Transverse colon (tissue), 4 donors: ENCODE data around the gene SEMA3F. TPM values are rescaled to one million over a fixed set of nuclear protein-coding genes. Genes with fewer than 3 reads are reported as not detected.

Experiments used
- DNase-seq: peaks from one replicate; pipeline ENCODE4 v3.0.0-alpha.2; 2019
- H3K27ac ChIP-seq, 4 donors: fragments of 200-600 bp; sonication (generic); 2 replicates each; pipeline ENCODE4 v1.5.1; 2016 to 2018; ENCODE audit warnings: inconsistent platforms in 4 of 4
- H3K27me3 ChIP-seq: fragments of 200-600 bp; sonication (generic); 2 replicates; pipeline ENCODE4 v1.5.1; 2017; ENCODE audit warnings: inconsistent platforms
- H3K36me3 ChIP-seq, 4 donors: fragments of 200-600 bp; sonication (generic); 2 replicates each; pipeline ENCODE4 v1.5.1; 2017 to 2019; ENCODE audit warnings: inconsistent platforms in 4 of 4
- H3K4me1 ChIP-seq, 4 donors: fragments of 200-600 bp; sonication (generic); 2 replicates each; pipeline ENCODE4 v1.5.1; 2017 to 2020; ENCODE audit warnings: inconsistent platforms in 4 of 4
- H3K4me3 ChIP-seq, 4 donors: fragments of 200-600 bp; sonication (generic); 1 replicate in 1 of 4; 2 replicates in 3 of 4; pipeline versions ENCODE4 v1.5.1 to v1.6.1; 2017 to 2019; ENCODE audit warnings: inconsistent platforms in 4 of 4
- H3K9me3 ChIP-seq, 2 donors: fragments of 200-600 bp; sonication (generic); 2 replicates each; pipeline ENCODE4 v1.5.1; 2017 to 2019; ENCODE audit warnings: inconsistent platforms in 2 of 2
- CTCF ChIP-seq, 5 experiments: fragments of 200-600 bp in 3 of 5; fragments of 450-650 bp in 2 of 5; sonication (generic) in 3 of 5; IDR thresholded peaks; 1 replicate in 2 of 5; 2 replicates in 3 of 5; pipeline ENCODE4 v1.5.1; 2016 to 2017; ENCODE audit warnings: antibody characterized with exemption in 5 of 5, inconsistent platforms in 3 of 5, mild to moderate bottlenecking in 2 of 5, moderate library complexity in 1 of 5
- EP300 ChIP-seq: sonication (generic); formaldehyde crosslinking; IDR thresholded peaks from one replicate; pipeline ENCODE4 v1.6.1; 2017; ENCODE audit warnings: antibody characterized with exemption, low read depth
- POLR2A ChIP-seq: fragments of 450-650 bp; IDR thresholded peaks from one replicate; pipeline ENCODE4 v1.6.1; 2016; ENCODE audit warnings: antibody characterized with exemption, mild to moderate bottlenecking, moderate library complexity
- POLR2AphosphoS5 ChIP-seq, 3 donors: sonication (generic); formaldehyde crosslinking; IDR thresholded peaks; one replicate each; pipeline ENCODE4 v1.6.1; 2016; ENCODE audit warnings: antibody characterized with exemption in 3 of 3
- WGBS, 2 donors: methylation state at CpG; one replicate each; pipeline ENCODE4 v1.1.5; 2018; ENCODE audit warnings: low coverage in 1 of 2; 5-methylcytosine and 5-hydroxymethylcytosine counted together
- in situ Hi-C, 4 donors: fragments of 200-750 bp; cut with MboI; loops; one replicate each; pipeline versions ENCODE4 v1.15.0 to v1.15.1; 2017; ENCODE audit warnings: low sequenced_read_pairs in 3 of 4, low pct_ligation_motif_present in 1 of 4, low pct_unique_long_range_greater_than_20kb in 1 of 4
- intact Hi-C: fragments of 100-400 bp; cut with DNase I; formaldehyde crosslinking; loops from one replicate; pipeline ENCODE4 v1.15.1; 2023; ENCODE audit warnings: low total_unique reads
- total RNA-seq, 4 donors: library from RNA; depleted of rRNA; stranded (reverse); fragments of >200 nt; gene quantifications; one replicate each; pipeline ENCODE4 v1.1.0, GENCODE V29; 2016

Gene SEMA3F
- total RNA-seq, 4 donors from 2014 or later, result 1.9 to 30.6 (median 3.8) TPM

DNA sequence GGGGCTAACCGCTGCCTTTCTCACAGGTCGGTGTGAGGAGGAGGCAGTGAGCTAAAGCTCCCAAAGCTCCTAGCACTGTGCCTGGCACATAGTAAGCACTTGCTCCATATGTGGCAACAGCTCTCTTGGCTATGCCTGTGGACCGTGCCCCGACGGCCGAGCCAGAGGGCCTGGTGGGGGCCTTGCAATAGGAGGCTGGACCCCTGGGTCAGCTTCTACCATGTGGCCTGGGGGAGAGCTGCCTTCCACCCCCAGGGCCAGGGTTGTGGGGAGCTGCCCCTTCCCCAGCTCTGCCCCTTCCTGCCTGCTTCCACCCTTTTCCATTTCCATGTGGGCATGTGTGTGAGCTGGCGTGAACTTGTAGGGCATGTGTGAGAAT is 19.4 kb downstream of the SEMA3F start:
- no peaks in the 10 kb centered on the region for H3K36me3 ChIP-seq
- no peak overlapping the region for H3K4me3 ChIP-seq
- intact Hi-C loops (no loop called here), in situ Hi-C loops (no loop called here)
- DNase-seq, result no peak
- H3K27me3 ChIP-seq, result no peaks in the 10 kb centered on the region
- no peak for TF ChIP-seq POLR2A
- no peak for TF ChIP-seq CTCF (IDR thresholded peaks at IDR 0.05)
- no peak for TF ChIP-seq EP300
- no peak for TF ChIP-seq POLR2AphosphoS5 (IDR thresholded peaks at IDR 0.05)
- peaks cover 6 to 37% (median 24%) of the 10 kb centered on the region in 4 donors for H3K4me1 ChIP-seq
- H3K27ac ChIP-seq, result no peak overlapping the region
- H3K9me3 ChIP-seq, result no peaks in the 10 kb centered on the region
- 91% methylated on average over 7 of the region's 7 CpGs; no CpG with 5 or more reads in 1 of the 2 donors for WGBS, 2 donors

GRCh38 chr3:50174947-50175524 is 19.9 kb downstream of the SEMA3F start:
- no peak overlapping the region for H3K4me3 ChIP-seq
- DNase-seq, result no peak
- H3K27ac ChIP-seq, result no peak overlapping the region

GRCh38 chr3:50177346-50177745 is 22.2 kb downstream of the SEMA3F start:
- TF ChIP-seq POLR2A (no peak), CTCF (IDR thresholded peaks at IDR 0.05) (no peak), EP300 (no peak), POLR2AphosphoS5 (IDR thresholded peaks at IDR 0.05) (no peak)
- Histone ChIP-seq H3K4me1 (peaks cover 3 to 32% (median 12%) of the 10 kb centered on the region in 4 donors), H3K36me3 (no peaks in the 10 kb centered on the region), H3K4me3 (no peak overlapping the region), H3K27ac (no peak overlapping the region), H3K27me3 (no peaks in the 10 kb centered on the region), H3K9me3 (no peaks in the 10 kb centered on the region)
- WGBS, 2 donors, result 67% methylated on average over 2 of the region's 2 CpGs; no CpG with 5 or more reads in 1 of the 2 donors
- in situ Hi-C loops, result no loop called here
- DNase-seq, result no peak
- intact Hi-C loops, result no loop called here

More at GRCh38 chr3:50174947-50175524, 19.9 kb downstream of the SEMA3F start:
- in situ Hi-C loops, result no loop called here
- no peaks in the 10 kb centered on the region for H3K36me3 ChIP-seq
- peaks cover 6 to 41% (median 24%) of the 10 kb centered on the region in 4 donors for H3K4me1 ChIP-seq
- H3K27me3 ChIP-seq, result no peaks in the 10 kb centered on the region
- TF ChIP-seq POLR2AphosphoS5 (IDR thresholded peaks at IDR 0.05) (no peak), EP300 (no peak), POLR2A (no peak), CTCF (IDR thresholded peaks at IDR 0.05) (no peak)
- H3K9me3 ChIP-seq, result no peaks in the 10 kb centered on the region
- intact Hi-C loops, result no loop called here
- WGBS, 2 donors, result 92% methylated on average over 13 of the region's 17 CpGs; no CpG with 5 or more reads in 1 of the 2 donors

DNA sequence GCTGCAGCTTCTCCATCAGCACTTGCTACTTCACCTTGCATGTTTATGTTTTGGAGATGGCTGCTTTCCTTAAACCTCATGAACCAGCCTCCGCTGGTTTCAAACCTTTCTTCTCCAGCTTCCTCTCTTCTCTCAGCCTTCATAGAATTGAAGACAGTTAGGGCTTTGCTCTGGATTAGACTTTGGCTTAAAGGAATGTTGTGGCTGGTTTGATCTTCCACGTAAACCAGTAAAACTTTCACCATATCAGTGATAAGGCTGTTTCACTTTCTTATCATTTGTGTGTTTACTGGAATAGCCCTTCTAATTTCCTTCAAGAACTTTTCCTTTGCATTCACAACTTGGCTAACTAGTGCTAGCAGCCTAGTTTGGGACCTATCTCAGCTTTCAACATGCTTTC is 24.6 kb downstream of the SEMA3F start:
- 43 to 46% methylated on average over 2 of the region's 2 CpGs for WGBS, 2 donors
- in situ Hi-C loops, result loop anchor here in 2 of 4 donors (5.0 to 10.0 kb wide), 2 partner anchors 55 to 57 kb away; no protein-coding TSS in a partner anchor
- intact Hi-C loops, result no loop called here
- peak overlapping the region in 1 of 4 donors; percentile 29 for H3K27ac ChIP-seq
- no peak overlapping the region for H3K4me3 ChIP-seq
- no peaks in the 10 kb centered on the region for H3K36me3 ChIP-seq
- no peak for DNase-seq
- H3K9me3 ChIP-seq, result no peaks in the 10 kb centered on the region
- no peaks in the 10 kb centered on the region for H3K27me3 ChIP-seq
- peaks cover 0 to 18% (median 5%) of the 10 kb centered on the region in 4 donors for H3K4me1 ChIP-seq
- TF ChIP-seq POLR2AphosphoS5 (IDR thresholded peaks at IDR 0.05) (no peak), CTCF (IDR thresholded peaks at IDR 0.05) (no peak), EP300 (no peak), POLR2A (no peak)
